Calu3 (cell line): ENCODE results near the gene C16orf89. TPM values are rescaled to one million over a fixed set of nuclear protein-coding genes. Genes with fewer than 3 reads are reported as not detected.
"Not testable (repeated sequence)": the region's sequence is repeated elsewhere in the genome, so short reads cannot be mapped to it uniquely, and the experiment has no call there.

Experiments
- BruUV-seq: library from RNA; stranded (reverse); fragments of 400-500 nt; replicated peaks from 2 replicates; lab custom pipeline; 2021; lab: Mats Ljungman, UMichigan
- CTCF ChIA-PET: fragments of 300-600 bp; sonication (Branson Sonifier 250); formaldehyde crosslinking; loops from one replicate; lab custom pipeline; 2022; ENCODE audit warnings: antibody characterized with exemption; lab: Charles Lee
- DNase-seq: peaks from one replicate; pipeline ENCODE4 v3.0.0; 2022
- H3K27ac Mint-ChIP-seq: one replicate; pipeline ENCODE4 v1.8.0; 2022; ENCODE audit warnings: mixed read lengths; ENCODE audit not compliant: unreplicated experiment
- H3K27me3 Mint-ChIP-seq: one replicate; pipeline ENCODE4 v1.8.0; 2022; ENCODE audit warnings: mixed read lengths; ENCODE audit not compliant: unreplicated experiment
- H3K36me3 Mint-ChIP-seq: one replicate; pipeline ENCODE4 v1.8.0; 2022; ENCODE audit warnings: mild to moderate bottlenecking, moderate library complexity, mixed read lengths; ENCODE audit not compliant: insufficient read depth, unreplicated experiment
- H3K4me1 Mint-ChIP-seq: one replicate; pipeline ENCODE4 v1.8.0; 2022; ENCODE audit warnings: mild to moderate bottlenecking, low read depth, mixed read lengths; ENCODE audit not compliant: unreplicated experiment
- H3K4me3 Mint-ChIP-seq: one replicate; pipeline ENCODE4 v1.8.0; 2022; ENCODE audit warnings: mild to moderate bottlenecking, low read depth, moderate library complexity, mixed read lengths; ENCODE audit not compliant: unreplicated experiment
- H3K9me3 Mint-ChIP-seq: one replicate; pipeline ENCODE4 v1.8.0; 2022; ENCODE audit warnings: low read depth, mixed read lengths; ENCODE audit not compliant: unreplicated experiment
- CTCF ChIP-seq: fragments of 200-600 bp; IDR thresholded peaks from one replicate; pipeline ENCODE4 v1.8.0; 2022; ENCODE audit warnings: antibody characterized with exemption; ENCODE audit not compliant: unreplicated experiment
- intact Hi-C: fragments of 100-400 bp; cut with micrococcal nuclease; formaldehyde crosslinking; loops from one replicate; pipeline ENCODE4 v1.10.0; 2022; ENCODE audit not compliant: unreplicated experiment
- total RNA-seq: library from RNA; stranded (reverse); gene quantifications from 2 replicates; pipeline ENCODE4 v1.2.3, GENCODE V29; 2022

The C16orf89 gene
- total RNA-seq, 1 experiment from 2014 or later = not detected

- no peak for DNase-seq
- CTCF ChIA-PET = interaction anchor here (0.7 to 0.8 kb wide), 2 partner anchors 381 to 1610 kb away, joined by 3 to 4 read pairs; no protein-coding TSS in a partner anchor
- Mint-ChIP-seq H3K27me3 (peaks cover 94% of the 10 kb centered on the region), H3K4me1 (no peaks in the 10 kb centered on the region), H3K9me3 (no peaks in the 10 kb centered on the region), H3K36me3 (no peaks in the 10 kb centered on the region), H3K4me3 (no peak overlapping the region), H3K27ac (no peak overlapping the region)
- BruUV-seq = no TSS peak
- intact Hi-C loops = loop anchor here (5.0 kb wide), 1 partner anchor 305 kb away; no protein-coding TSS in a partner anchor
- no peak for TF ChIP-seq CTCF
Observed at GRCh38 chr16:5046914-5047313, 18.8 kb downstream of the C16orf89 start.

GRCh38 chr16:5045499-5046115, 20.1 kb downstream of the C16orf89 start:
- no TSS peak for BruUV-seq
- Mint-ChIP-seq H3K4me3 (no peak overlapping the region), H3K36me3 (no peaks in the 10 kb centered on the region), H3K27ac (no peak overlapping the region), H3K4me1 (no peaks in the 10 kb centered on the region), H3K9me3 (no peaks in the 10 kb centered on the region), H3K27me3 (peaks cover 94% of the 10 kb centered on the region)
- intact Hi-C loops = loop anchor here (5.0 kb wide), 1 partner anchor 307 kb away; no protein-coding TSS in a partner anchor
- CTCF ChIA-PET = no interaction called here
- no peak for DNase-seq
- TF ChIP-seq CTCF = no peak

- intact Hi-C loops, BruUV-seq, DNase-seq, H3K27ac Mint-ChIP-seq, H3K9me3 Mint-ChIP-seq, CTCF ChIA-PET, H3K36me3 Mint-ChIP-seq, H3K4me3 Mint-ChIP-seq, H3K4me1 Mint-ChIP-seq: not testable (repeated sequence)
- H3K27me3 Mint-ChIP-seq = peaks cover 94% of the 10 kb centered on the region
Observed at GRCh38 chr16:5044581-5044980, 21.2 kb downstream of the C16orf89 start.

- Mint-ChIP-seq H3K4me3 (no peak overlapping the region), H3K36me3 (no peaks in the 10 kb centered on the region), H3K4me1 (no peaks in the 10 kb centered on the region), H3K27ac (no peak overlapping the region), H3K27me3 (peaks cover 94% of the 10 kb centered on the region), H3K9me3 (no peaks in the 10 kb centered on the region)
- intact Hi-C loops = no loop called here
- CTCF ChIA-PET = no interaction called here
- no TSS peak for BruUV-seq
- DNase-seq = no peak
- TF ChIP-seq CTCF = no peak
Observed at GRCh38 chr16:5044011-5044540, 21.7 kb downstream of the C16orf89 start.
